Hippocampal formation (tissue), 2 donors: ENCODE data around the gene LIMS1.
A peak's percentile ranks its signal among the peaks of the same experiment; 100 is the strongest.
"Not testable (repeated sequence)": the region's sequence is repeated elsewhere in the genome, so short reads cannot be mapped to it uniquely, and the experiment has no call there.

Experiments used
- DNase-seq, 2 donors: peaks; one replicate each; lab custom pipeline; 2025; lab: John Stamatoyannopoulos, UW

LIMS1 gene, protein sequence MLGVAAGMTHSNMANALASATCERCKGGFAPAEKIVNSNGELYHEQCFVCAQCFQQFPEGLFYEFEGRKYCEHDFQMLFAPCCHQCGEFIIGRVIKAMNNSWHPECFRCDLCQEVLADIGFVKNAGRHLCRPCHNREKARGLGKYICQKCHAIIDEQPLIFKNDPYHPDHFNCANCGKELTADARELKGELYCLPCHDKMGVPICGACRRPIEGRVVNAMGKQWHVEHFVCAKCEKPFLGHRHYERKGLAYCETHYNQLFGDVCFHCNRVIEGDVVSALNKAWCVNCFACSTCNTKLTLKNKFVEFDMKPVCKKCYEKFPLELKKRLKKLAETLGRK

DNA sequence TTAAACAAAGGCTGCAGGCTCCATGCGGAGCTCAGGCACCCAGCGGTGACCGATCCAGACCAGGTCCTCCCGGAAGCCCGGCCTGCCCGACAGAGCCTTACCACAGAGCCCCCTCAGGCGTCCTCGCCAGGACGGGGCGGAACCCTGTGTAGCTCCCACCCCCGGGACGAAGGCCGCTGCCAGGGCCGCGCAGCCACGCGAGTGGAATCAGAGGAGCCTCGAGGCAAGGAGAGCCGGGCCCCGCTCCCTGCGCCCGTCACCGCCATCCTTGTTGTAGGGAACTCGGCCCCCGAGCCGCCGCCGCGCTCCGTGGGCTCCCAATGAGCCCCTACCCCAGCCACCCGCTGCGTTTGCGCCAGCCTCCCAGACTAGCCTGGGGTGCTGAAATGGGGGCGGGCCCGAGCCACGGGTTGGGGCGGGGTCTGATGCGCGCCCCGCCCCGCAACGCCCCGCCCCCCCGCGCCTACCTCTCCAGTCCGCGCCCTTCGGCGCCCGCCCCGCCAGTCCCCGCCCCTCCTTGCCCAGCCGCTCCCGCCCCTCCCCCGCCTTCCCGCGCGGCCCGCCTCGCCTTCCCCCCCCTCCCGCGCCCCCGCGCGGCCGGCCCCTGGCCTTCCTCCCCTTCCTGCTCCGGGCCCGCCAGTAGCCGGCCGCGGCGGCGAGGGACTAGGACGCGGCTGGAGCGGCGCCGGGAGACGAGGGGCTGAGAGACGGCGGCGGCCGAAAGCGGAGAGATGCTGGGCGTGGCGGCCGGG, at the start of gene LIMS1:
Gene LIMS1 (plus strand): TSS at position 639 of the 752 bp plus-strand sequence. CDS start 93 bp downstream, at position 732.
- peak; percentile 83 to 85 for DNase-seq

DNA sequence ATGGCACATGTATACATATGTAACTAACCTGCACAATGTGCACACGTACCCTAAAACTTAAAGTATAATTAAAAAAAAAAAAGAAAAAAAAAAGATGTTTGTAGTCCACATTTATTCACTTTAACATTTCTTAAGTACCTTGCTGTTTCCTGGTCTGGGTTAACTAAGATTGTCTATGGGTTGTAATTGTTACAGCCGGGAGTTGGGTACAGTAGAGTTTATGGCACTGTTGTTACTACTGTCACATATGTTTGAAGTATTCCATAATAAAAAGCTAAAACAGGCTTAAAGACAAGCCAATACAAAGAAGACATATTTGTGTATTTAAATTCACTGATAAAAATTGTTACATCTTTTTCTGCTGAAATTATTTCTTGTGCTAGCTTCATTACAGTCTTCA, 49.0 kb upstream of the LIMS1 start:
- DNase-seq = no peak

DNA sequence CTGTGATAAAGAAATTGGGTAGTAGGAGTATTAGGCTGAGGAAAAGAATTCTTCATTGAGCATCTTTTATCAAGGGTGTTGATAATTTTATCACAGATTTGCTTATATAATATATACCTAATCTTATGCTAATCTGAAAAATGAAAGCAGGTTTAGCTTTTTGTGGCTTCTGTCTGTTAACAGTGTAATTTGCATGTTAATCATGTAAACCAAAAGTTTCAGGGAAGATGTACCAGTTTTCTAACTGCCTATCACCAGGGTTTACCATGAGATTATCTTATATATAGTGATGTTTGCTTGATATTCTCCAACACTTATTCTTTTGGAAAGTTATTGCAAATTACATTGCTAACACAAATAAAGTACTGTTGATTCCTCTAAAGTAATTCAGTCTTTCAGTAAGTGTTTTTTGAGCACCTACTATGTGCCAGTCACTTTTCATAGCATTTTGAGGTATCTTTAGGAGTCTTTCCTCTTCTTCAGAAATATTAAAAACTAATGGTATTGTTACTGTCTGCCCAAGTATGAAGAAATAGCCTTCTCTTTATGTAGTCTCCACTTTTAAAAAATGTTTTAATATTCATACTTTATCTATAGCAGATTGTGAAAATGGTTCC, 43.7 kb upstream of the LIMS1 start:
- DNase-seq = no peak

DNA sequence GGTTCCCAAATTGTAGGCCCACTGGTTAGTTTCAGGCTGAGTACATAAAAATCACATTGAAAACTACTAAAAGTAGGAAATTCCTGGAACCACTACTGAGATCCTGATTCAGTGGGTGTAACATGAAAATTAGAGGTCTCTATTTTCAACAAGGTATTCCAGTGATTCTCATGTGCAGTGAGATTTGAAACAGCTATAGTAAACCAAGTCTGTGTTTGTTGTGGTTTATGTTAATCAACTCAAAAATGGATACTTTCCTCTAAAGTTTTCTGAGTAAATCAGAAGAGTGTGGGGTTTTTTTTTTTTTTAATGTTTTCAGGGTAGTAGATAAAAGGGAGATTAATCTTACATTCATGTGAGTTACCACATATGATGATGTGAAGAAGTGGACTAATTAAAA, 42.4 kb upstream of the LIMS1 start:
- no peak for DNase-seq

DNA sequence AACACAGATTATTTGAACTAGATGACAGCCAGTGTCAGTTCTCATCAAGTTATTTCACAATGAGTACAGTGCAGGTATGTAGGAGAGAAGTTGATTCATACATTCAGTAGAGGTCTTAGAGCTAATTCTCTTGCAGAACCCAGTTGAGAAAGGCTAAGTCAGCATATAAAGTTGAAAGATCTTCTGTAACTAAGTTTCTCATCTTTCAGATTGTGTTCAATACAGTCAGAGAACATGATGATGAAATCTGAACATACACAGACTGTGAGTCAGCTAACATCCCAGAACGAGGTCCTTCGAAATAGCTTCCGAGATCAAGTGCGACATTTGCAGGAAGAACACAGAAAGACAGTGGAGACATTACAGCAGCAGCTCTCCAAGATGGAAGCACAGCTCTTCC, 41.9 kb upstream of the LIMS1 start:
- DNase-seq = no peak

DNA sequence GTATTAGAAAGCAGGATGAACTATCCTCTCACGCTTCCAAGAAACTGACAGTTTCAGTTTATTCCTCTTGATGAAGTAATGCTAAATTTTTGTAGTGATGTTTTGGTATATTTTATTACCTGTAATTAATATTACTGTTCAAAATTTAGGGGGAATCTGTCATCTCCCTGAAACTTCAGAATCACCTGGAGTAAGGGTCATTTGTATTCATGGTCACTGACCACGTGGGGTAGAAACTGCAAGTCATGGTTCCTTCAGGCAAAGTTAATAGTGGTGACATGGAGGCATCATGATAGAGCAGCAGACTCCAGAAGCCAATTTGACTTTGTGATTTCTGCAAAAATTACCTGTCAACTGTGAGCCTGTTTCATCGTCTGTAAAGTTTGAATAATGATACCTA, 38.1 kb upstream of the LIMS1 start:
- DNase-seq = not testable (repeated sequence)

DNA sequence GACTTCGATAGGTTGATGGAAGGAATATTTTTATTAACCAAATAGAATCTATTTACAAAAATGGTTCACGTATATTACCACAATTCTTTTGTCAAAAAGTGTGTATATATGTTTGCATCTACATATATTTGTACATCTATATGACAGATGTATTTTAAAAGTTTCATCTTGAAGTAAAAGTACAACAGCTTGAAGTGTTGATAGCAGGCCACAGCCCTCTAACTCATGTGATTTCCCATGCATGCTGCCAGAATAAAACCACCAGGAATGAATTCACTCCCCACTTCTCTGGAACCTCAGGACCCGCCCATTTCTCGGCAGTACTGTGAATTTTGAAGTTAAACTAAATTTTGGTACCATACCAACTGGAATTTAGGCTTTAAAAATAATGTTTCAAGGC, 26.6 kb upstream of the LIMS1 start:
- not testable (repeated sequence) for DNase-seq

DNA sequence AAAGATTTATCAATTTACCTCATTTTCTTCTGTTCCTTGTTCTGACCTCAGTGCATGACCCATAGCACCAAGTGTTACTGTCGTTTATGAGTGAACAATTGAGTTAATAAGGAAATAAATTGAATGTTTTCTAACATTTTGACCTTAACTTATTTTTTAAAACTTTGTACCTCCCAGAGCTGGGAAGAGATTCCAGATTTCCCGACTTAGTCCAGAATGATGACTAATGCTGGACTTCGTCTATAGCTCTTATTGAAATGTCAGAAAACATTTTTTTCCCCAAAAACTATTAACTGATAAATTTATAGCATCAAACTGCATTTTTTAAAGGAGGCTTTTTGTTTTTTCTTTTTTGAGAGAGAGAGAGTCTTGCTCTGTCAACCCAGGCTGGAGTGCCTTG, 21.8 kb upstream of the LIMS1 start:
- DNase-seq = not testable (repeated sequence)

DNA sequence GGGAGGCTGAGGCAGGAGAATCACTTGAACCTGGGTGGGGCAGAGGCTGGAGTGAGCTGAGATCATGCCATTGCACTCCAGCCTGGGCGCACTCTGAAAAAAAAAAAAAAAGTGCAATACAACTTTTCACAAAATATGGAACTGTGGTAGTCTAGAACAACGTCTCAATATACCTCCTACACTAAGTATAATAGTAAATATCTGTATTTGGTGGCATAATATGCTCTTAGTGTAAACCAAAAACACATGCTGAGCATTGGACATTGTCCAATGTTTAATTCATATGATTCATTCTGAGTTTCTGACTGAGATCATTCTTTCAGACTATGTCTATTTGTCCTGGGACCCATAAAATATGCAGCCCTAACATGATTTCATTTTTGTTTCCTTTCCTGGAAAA, 19.8 kb upstream of the LIMS1 start:
- DNase-seq = not testable (repeated sequence)

DNA sequence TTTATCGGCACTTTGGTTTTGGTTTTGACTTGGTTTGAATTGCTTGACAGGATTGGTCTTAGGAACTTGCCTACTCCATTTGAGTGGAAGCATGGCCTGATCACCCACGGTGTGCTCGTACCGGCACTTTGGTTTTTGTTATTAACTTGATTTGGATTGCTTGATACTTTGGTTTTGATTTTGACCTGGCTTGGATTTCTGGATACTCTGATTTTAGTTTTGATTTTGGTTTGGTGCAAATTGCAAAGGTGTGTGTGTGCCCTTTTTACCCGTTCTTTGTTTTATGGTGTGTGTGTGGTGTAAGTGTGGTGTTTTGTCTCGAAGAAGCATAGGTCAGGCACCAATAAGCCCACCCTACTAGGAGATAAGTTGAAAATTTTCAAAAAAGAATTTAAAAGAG, 9.6 kb upstream of the LIMS1 start:
- DNase-seq = not testable (repeated sequence)

DNA sequence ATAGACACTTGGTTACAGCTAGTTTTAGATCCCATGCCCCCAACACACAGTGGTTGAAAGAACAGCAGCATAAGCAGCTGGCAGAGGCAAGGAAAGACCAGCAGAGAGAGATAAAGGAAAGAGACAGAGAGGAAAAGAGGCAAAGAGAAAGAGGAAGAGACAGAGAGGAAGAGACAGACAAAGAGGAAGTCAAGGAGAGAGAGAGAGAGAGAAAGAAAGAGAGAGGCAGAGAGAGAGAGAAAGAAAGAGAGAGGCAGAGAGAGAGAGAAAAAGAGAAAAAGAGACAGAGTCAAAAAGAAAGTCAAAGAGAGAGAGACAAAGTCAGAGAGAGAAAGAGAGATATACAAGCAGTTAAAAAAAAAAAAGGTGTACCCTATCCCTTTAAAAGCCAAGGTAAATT, 9.0 kb upstream of the LIMS1 start:
- not testable (repeated sequence) for DNase-seq

DNA sequence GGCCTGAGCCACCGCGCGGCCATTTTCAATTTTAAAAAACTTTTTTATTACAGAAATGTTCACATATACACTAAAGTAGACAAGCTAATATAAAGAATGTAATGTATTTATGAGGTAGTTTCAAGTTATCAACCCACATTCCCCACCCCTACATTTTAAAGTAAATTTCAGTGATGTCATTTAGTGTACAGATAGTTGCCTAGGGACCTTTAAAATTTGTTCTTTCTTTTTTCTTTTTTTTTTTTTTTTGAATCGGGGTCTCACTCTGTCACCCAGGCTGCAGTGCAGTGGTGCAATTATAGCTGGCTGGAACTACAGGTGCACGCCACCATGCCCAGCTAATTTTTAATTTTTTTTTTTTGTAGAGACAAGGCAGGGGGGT, 2.6 kb upstream of the LIMS1 start:
- DNase-seq = no peak

DNA sequence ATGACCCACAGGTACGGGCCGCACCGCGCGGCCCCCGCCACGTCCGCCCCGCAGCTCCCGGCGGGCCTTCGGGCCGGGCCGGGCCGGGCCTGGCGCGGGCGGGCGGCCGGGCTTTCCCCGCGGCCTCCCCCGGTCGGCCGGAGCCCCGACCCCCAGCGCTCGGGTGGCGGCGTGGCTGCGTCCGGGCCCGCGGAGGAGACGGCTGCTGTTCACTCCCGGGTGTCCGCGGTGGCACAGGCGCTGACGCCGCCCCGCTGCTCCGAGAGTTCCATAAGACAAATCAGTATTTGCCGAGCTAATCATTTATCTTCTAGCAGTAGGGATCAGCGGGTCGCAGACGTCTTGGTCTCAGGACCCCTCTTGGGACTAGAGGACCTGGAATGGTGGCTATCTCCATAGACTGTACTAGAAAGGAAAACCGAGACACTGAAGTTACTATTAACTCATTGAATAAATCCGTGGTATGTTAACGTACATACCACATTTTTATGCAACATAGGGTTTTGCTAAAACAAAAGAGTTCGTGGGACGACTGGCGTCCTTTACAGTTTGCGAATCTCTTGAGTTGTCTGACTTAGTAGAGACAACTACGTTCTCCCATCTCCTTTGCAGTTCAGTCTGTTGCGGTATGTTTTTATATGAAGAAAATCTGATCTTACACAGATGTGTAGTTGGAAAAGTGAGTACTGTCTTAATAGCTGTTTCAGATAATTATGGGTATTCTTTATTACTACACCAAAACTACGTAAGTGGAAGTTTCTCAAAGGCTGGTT, 500 bp downstream of the LIMS1 start:
- peak in 1 of 2 donors; percentile 44 for DNase-seq

DNA sequence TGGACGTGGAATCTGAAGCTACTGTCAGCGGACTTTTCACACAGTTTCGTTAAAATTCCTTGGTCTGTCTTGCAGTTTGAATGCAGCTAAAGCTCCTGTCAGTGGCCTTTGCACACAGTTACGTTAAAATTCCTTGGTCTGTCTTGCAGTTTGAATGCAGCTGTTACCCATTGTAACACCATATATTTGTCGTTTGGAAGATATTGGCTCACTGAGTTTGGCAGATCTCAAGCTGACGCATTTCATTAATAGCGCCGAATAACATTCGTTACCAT, 1.0 kb downstream of the LIMS1 start:
- DNase-seq = no peak

DNA sequence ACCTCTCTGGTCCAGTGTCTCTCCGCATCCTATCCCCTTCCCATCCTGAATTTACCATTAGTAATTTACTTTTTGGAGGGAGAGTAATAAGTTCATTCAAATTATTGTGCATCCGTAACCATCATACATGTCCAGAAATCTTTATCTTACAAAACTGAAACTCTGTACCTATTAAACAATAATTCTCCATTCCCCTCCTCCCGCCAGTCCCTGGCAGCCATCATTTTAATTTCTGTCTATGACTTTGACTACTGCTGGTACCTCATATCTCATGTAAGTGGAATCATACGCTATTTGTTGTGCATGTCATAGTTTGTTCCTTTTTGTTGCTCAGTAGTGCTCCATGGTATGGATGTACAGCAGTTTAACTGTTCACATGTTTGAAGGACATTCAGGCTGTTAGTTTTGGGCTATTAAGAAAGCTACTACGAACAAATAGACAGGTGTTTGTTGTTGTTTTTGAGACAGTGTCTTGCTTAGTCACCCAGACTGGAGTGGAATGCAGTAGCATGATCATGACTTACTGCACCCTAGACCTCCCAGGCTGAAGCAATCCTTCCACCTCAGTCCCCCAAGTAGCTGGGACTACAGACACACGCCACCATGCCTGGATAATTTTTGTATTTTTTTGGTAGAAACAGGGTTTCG, 2.0 kb downstream of the LIMS1 start:
- no peak for DNase-seq

DNA sequence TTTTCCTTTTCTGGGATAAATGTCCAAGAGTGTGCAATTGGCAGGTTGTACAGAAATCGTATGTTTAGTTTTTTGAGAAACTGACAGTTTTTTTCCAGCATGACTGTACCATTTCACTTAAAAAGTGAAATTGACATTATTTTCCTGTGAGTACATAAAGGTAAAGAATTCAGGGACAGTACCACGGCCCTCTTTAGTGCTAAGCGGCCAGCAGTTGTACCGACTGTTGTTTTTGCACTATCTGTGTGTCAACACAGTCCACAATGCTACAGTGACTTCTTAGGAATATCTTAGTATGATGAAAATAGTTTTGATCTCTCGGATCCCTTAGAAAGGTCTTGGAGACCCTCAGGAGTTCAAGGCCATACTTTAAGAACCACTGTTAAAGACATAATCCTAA, 2.6 kb downstream of the LIMS1 start:
- DNase-seq = no peak

DNA sequence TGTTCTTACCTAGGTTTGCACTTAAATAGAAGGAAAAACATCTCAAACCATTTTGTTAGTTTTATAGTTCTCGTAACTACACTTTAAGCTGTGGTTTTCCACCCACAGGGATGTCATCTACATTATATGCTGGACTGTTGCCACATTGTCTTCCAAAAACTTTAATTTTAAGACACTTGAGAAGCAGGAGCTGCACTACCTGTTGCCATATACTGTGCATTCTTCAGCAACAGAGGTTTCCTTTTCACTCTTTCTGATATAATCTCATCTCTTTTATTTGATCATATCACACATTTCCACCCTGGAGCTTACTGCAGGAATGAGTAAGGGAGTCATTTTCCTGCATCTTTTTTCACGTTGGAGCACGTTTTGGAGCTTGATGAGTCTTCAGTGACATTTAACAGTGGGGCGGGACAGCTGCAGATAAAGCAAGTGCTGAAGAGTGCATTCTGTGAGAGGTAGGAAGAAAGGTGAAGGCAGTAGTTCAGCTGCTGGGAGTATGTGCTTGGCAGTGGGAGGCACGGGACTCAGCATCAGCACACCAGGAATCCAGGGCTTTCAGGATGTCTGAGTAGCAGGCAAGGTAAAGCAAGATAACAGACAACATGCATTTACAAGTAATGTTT, 3.8 kb downstream of the LIMS1 start:
- DNase-seq = no peak

DNA sequence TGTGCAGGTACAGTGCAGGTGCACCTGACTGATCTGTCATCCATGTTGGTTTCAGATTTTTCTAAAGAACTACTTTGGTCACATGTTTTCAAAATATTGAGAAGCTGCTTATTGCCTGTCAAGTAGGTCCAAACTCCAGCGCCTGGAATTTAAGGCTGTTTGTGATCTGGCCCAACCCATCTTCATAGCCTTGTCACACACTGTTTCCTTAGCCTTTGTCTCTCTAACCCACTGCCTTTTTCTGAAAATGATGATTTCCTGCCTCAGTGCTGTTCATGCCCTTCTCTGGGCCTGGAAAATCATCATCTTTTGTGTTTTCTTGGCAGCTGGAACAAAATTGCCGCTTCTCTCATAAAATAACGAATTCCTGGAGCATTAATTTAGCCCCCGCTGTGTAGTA, 7.2 kb downstream of the LIMS1 start:
- no peak for DNase-seq

DNA sequence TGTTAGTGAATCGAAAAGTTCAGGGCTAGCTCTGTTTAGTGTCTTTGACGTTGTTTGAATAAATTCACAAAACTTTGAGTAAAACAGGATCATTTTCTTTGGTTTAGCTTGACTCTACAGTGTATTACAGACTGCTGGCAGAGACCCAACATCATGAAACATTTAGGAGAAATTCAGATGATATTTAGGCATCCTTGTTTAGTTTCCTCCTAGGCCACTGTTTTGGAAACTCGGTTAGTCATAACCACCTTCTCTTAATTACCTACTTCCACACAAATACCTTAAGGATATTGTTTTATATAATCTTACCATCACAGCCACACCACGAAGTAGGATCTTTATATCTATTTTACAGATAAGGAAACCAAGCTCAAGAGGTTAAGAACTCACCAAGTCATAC, 7.8 kb downstream of the LIMS1 start:
- no peak for DNase-seq

DNA sequence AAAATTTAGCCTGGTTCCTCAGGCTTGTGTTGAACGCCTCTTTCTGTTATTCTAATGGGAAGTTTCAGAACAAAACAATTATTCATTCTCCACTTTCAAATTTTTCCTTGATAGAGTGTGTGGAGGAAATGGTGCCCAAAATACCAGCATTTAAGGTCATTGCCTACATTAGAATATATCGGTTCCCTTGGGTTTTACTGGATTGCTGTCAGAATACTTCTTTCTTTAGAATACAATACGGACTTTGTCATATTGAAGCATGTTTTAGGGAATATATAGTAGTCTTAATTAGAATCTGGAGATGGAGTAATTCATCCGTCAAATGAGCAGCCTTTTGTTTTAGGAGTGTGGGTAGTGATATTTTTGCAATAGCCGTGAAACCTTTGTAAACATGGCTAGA, 13.3 kb downstream of the LIMS1 start:
- no peak for DNase-seq

DNA sequence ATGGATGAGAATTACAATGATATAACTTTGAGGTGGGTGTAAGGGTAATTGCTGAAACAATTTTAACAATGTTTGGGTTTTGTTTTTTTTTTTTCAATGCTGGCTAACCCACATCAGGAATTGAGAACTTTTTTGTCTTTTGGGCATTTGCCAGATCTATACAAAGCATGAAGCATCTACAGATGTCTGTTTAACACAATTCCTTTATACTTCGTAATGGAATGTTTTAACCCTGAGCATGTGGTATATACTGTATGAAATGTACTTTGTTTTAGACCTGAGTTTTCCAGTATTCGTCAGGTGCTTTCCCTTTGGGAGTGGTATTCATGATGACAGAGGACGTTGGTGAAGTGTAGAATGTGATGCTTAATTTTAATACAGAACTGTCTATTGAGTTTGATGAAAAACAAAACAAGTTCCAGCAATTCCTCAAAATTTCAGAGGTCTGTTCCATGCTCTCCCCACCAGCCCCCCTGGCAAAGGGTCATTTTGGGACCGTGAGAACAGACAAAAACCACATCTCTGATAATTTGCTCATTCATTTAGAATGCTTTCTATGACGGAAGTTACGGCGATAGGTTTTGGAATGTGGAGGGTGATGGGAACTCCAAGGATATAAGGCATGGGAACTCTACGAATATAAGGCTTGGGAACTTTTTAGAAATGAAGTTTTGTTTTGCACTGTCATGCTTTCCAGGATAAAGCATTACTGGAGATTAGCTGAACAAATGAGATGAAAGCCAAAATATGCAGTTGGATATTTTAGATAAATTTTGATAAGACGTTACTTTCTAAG, 14.1 kb downstream of the LIMS1 start:
- DNase-seq = no peak
